Testis (tissue), 3 donors: Measurements from ENCODE around the gene WDR62. TPM values are rescaled to one million over a fixed set of nuclear protein-coding genes. Genes with fewer than 3 reads are reported as not detected.

Source experiments
- DNase-seq: peaks from one replicate; pipeline ENCODE4 v3.0.0-alpha.2; 2019
- H3K27ac ChIP-seq, 2 donors: fragments of 200-600 bp; sonication (generic); one replicate each; pipeline ENCODE4 v1.5.1; 2019
- H3K27me3 ChIP-seq: fragments of 200-600 bp; sonication (generic); one replicate; pipeline ENCODE4 v1.5.1; 2019
- H3K36me3 ChIP-seq: fragments of 200-600 bp; sonication (generic); one replicate; pipeline ENCODE4 v1.5.1; 2017; ENCODE audit warnings: low read depth; ENCODE audit errors: missing control alignments
- H3K4me1 ChIP-seq: fragments of 200-600 bp; sonication (generic); one replicate; pipeline ENCODE4 v1.5.1; 2019
- H3K4me3 ChIP-seq, 2 donors: fragments of 200-600 bp; sonication (generic); one replicate each; pipeline ENCODE4 v1.5.1; 2017 to 2019
- H3K9me3 ChIP-seq: fragments of 200-600 bp; sonication (generic); one replicate; pipeline ENCODE4 v1.5.1; 2017
- POLR2A ChIP-seq: fragments of 450-650 bp; IDR thresholded peaks from one replicate; pipeline ENCODE4 v1.6.1; 2017; ENCODE audit warnings: antibody characterized with exemption, mild to moderate bottlenecking, moderate library complexity
- WGBS, 2 donors: methylation state at CpG; one replicate each; pipeline ENCODE4 v1.1.5; 2018; 5-methylcytosine and 5-hydroxymethylcytosine counted together
- intact Hi-C: fragments of 100-400 bp; cut with DNase I; formaldehyde crosslinking; loops from one replicate; pipeline ENCODE4 v1.15.1; 2023; ENCODE audit warnings: low total_unique reads
- polyA plus RNA-seq: library from polyadenylated mRNA; stranded (reverse); fragments of 350-450 nt; fragmentation: Illumina TruSeq; extraction: RNeasy Lipid Tissue Mini Kit (QIAGEN cat#74804); gene quantifications from one replicate; pipeline ENCODE4 v1.2.3, GENCODE V29; 2014; ENCODE audit warnings: low read depth, low replicate concordance; ENCODE audit not compliant: insufficient read depth
- total RNA-seq, 2 donors: library from RNA; depleted of rRNA; stranded (reverse); fragments of >200 nt; gene quantifications; one replicate each; pipeline ENCODE4 v1.2.3, GENCODE V29; 2016
- TF ChIP-seq, protein P1 (sequence below), 3 experiments: fragments of 450-650 bp in 2 of 3; fragments of 200-600 bp in 1 of 3; sonication (generic) in 1 of 3; IDR thresholded peaks; one replicate each; pipeline ENCODE4 v1.5.1; 2016 to 2019; ENCODE audit warnings: antibody characterized with exemption in 3 of 3, mild to moderate bottlenecking in 2 of 3, moderate library complexity in 1 of 3

The WDR62 gene
- total and polyA plus RNA-seq, 3 donors from 2014 or later: 72.3 to 178 (median 106) TPM

DNA sequence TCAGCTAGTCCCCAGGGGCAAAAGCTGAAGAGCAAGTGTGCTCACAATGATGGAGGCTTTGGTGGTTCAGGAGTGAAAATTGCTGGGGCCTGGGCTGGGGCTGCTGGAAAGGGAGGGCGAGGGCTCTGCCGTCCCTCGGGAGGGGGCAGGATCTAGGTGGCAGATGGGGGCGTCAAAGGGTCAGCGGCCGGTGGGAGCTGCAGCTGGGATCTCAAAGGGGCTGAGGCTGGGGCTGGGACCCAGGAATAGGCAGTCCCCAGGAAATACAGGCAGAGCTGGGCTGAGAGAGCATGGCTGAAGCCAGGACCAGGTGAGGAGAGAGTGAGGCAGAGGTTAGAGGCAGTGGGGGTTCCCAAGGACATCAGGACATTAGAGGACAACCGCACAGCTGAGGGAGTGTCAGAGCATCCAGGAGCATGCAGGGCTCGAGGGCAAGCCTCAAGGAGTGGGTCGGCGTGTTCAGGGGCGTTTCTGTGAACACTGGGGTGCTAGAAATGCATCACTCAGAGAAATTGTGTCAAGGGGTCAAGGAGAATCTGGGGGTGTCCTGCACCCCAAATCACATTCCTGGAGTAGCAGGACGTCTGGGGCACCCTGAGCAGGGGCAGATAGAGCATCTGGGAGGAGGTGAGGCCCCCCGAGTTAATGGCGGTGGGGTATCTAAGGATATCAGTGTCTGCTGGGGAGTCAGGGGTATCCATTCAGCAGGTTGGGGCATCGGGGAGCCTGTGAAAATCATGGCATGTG lies 44.9 kb upstream of the WDR62 start:
- no peak overlapping the region for H3K27ac ChIP-seq
- peak overlapping the region; percentile 33 to 45 for H3K4me3 ChIP-seq
- H3K27me3 ChIP-seq: no peaks in the 10 kb centered on the region
- DNase-seq: no peak
- WGBS, 2 donors: 33 to 52% methylated on average over 13 to 15 of the region's 15 CpGs
- peaks cover 13% of the 10 kb centered on the region for H3K4me1 ChIP-seq
- no peaks in the 10 kb centered on the region for H3K9me3 ChIP-seq
- TF ChIP-seq, protein P1, sequence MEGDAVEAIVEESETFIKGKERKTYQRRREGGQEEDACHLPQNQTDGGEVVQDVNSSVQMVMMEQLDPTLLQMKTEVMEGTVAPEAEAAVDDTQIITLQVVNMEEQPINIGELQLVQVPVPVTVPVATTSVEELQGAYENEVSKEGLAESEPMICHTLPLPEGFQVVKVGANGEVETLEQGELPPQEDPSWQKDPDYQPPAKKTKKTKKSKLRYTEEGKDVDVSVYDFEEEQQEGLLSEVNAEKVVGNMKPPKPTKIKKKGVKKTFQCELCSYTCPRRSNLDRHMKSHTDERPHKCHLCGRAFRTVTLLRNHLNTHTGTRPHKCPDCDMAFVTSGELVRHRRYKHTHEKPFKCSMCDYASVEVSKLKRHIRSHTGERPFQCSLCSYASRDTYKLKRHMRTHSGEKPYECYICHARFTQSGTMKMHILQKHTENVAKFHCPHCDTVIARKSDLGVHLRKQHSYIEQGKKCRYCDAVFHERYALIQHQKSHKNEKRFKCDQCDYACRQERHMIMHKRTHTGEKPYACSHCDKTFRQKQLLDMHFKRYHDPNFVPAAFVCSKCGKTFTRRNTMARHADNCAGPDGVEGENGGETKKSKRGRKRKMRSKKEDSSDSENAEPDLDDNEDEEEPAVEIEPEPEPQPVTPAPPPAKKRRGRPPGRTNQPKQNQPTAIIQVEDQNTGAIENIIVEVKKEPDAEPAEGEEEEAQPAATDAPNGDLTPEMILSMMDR (IDR thresholded peaks at IDR 0.05): no peak
- TF ChIP-seq POLR2A: no peak
- intact Hi-C loops: no loop called here
- no peaks in the 10 kb centered on the region for H3K36me3 ChIP-seq

DNA sequence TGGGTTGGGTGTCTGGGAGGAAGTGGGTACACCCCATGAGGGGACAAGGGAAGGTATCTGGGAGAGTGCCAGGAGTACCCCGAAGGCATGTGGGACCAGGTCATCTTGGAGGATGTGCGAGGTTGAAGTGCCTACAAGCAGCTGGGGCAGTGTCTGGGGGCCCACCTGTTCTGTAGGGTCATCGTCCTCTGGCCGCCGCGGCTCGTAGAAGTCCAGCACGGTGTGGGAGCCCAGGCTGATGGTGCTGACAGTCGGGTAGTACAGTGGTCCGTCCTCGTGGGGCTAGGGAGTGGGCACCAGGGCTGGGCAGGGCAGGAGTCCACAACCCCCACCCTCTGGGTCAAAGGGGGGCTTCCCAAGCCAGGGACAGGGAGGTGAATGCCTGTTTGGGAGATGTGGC lies 44.3 kb upstream of the WDR62 start:
- Histone ChIP-seq H3K27ac (no peak overlapping the region), H3K9me3 (no peaks in the 10 kb centered on the region), H3K36me3 (no peaks in the 10 kb centered on the region), H3K4me3 (no peak overlapping the region), H3K4me1 (peaks cover 13% of the 10 kb centered on the region), H3K27me3 (no peaks in the 10 kb centered on the region)
- no peak for TF ChIP-seq POLR2A
- TF ChIP-seq, protein P1 (IDR thresholded peaks at IDR 0.05): no peak
- intact Hi-C loops: no loop called here
- 89 to 96% methylated on average over 10 to 11 of the region's 11 CpGs for WGBS, 2 donors
- no peak for DNase-seq

DNA sequence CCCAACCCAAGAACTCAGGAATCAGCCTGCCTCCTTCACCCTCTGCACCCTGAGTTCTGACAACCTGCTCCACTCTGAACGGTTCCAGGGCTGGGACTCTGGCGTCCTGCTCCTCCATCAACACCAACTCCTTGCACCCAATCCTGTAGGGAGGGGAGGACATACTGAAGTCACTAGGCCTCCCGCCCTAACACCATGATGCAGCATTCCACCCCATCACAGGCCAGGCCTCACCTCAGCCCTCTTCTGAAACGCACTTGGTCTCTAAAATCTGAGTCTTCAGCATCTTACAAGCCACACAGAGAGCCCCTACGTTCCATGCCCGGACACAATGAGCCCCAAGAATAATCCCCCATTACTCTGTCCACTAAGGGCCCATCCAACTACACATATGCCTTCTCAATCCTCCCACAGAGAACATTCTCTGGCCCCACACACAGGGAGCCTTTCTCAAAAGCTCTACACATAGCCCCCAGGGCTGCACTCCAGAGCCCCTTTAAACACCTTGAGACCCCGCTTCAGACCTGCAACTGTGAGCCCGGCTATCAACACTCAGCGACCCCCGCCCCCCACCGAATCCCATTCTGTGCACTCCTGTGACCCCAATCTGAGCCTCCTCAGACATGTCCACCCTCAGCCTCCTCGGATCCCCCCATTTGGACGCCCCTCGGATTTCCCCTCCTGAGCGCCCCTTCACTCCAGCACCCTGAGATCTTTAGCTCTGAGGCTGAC lies 41.3 kb upstream of the WDR62 start:
- 24 to 26% methylated on average over 15 of the region's 15 CpGs for WGBS, 2 donors
- DNase-seq: no peak

DNA sequence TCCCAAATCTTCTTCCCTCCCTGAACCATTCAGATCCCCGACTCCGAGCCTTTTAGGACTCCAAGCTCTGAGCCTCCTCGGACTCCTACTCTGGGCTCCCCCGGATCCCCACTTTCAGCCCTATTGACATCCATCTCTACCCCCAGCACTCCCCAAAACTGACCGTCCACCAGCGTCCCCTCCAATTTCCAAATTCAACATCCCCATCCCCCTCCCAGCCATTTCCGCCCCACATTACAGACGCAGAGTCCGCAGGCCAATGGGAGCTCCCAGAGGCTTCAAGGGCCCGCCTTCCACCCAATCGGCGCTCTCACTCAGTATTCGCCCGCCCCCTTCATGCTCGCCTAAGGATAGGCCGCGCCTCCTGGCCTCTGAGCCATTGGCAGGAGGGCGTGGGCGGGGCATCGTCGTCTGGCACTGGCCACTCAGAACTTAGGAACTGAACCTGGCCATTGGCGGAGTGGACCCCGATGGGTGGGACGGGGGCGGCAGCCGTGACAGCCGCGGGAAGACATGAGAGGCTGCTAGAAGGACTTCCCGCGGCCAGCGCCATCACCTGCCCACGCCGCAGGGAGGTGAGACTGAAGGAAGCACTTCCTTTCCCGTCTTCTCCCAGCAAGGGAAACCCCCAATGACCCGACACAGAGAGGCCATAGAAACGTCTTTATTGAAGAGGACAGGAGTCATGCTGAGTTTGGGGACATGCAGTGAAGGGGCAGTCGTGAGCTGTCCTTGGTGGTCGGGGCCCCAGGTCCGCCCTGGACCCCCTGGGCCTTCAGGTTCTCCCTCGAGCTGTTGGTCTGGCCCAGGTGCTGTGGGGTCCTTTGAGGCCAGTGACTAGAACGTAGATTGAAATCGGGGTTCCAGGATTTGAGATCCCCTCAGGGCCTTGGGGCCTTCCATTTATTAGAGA lies 40.4 kb upstream of the WDR62 start, which contains the start of gene ALKBH6:
Gene ALKBH6, minus strand, starts transcription at position 202 of the 913 bp plus-strand sequence. CDS start 816 bp downstream, outside the sequence.
- peak within 1 kb of the TSS; percentile 68 to 71 for H3K4me3 ChIP-seq
- peaks cover 8% of the 10 kb centered on the region for H3K4me1 ChIP-seq
- no peaks in the 10 kb centered on the region for H3K36me3 ChIP-seq
- H3K27me3 ChIP-seq: no peaks in the 10 kb centered on the region
- DNase-seq: peak; percentile 100
- peak within 1 kb of the TSS; percentile 63 to 74 for H3K27ac ChIP-seq
- TF ChIP-seq, protein P1 (IDR thresholded peaks at IDR 0.05): no peak
- no peak for TF ChIP-seq POLR2A
- intact Hi-C loops: no loop called here
- 2 to 3% methylated on average over 21 to 42 of the region's 42 CpGs for WGBS, 2 donors
- H3K9me3 ChIP-seq: no peaks in the 10 kb centered on the region

More for the DNA sequence above, 41.3 kb upstream of the WDR62 start:
- Histone ChIP-seq H3K36me3 (no peaks in the 10 kb centered on the region), H3K27ac (peak overlapping the region; percentile 63 to 74), H3K4me3 (peak overlapping the region; percentile 68 to 71), H3K9me3 (no peaks in the 10 kb centered on the region), H3K27me3 (no peaks in the 10 kb centered on the region), H3K4me1 (peaks cover 13% of the 10 kb centered on the region)
- intact Hi-C loops: no loop called here
- TF ChIP-seq, protein P1 (IDR thresholded peaks at IDR 0.05): no peak
- no peak for TF ChIP-seq POLR2A
